K562 (cell line): ENCODE measurements around the gene KDM4C. TPM values are rescaled to one million over a fixed set of nuclear protein-coding genes. Genes with fewer than 3 reads are reported as not detected.

Experiments
- ATAC-seq: fragments of 200-7000 bp; cut with Tn5 transposase; 3 replicates; pipeline ENCODE4 v1.9.1; 2020; ENCODE audit warnings: moderate library complexity
- BruUV-seq: library from RNA; stranded (reverse); fragments of 400-500 nt; replicated peaks from 2 replicates; lab custom pipeline; 2021; lab: Mats Ljungman, UMichigan
- CTCF ChIA-PET: fragments of 300-600 bp; formaldehyde crosslinking; extraction: SDS; loops from one replicate; lab custom pipeline; 2021; ENCODE audit warnings: low intra/inter-chr PET ratio; lab: Yijun Ruan, JAX
- POLR2A ChIA-PET: fragments of 300-600, 350-650 bp; sonication (Branson Sonifier 250); formaldehyde crosslinking; extraction: SDS; loops from one replicate; lab custom pipeline; 2021; ENCODE audit warnings: antibody characterized with exemption, inconsistent platforms; lab: Yijun Ruan, JAX
- DNase-seq, 4 experiments: peaks; one replicate each; pipeline versions ENCODE4 v3.0.0 to v3.0.0-alpha.2; 2011 to 2018; ENCODE audit warnings: low spot score in 3 of 4, mixed read lengths in 3 of 4; ENCODE audit errors: extremely low read depth in 1 of 4
- FAIRE-seq: peaks from 2 replicates; lab custom pipeline; 2011; peaks lifted over from hg19 to GRCh38; lab: Jason Lieb, UNC
- H2AFZ ChIP-seq: 2 replicates; pipeline ENCODE4 v1.6.0; 2011; ENCODE audit warnings: low read depth, low read length, control low read depth, inconsistent platforms
- H3K27ac ChIP-seq: fragments of 200-600 bp; 3 replicates; pipeline ENCODE4 v1.8.0; 2011; ENCODE audit warnings: low read depth, mild to moderate bottlenecking, control low read depth, inconsistent platforms, low read length, moderate library complexity, mixed read lengths; ENCODE audit errors: extremely low read depth
- H3K27me3 ChIP-seq, 2 experiments: fragments of 300-600 bp in 1 of 2; 2 replicates in 1 of 2; 3 replicates in 1 of 2; pipeline versions ENCODE4 v1.6.0 to v1.8.0; 2011; ENCODE audit warnings: inconsistent platforms in 2 of 2, low read length in 2 of 2, mild to moderate bottlenecking in 1 of 2, mixed read lengths in 1 of 2, moderate library complexity in 1 of 2; ENCODE audit not compliant: control insufficient read depth in 2 of 2, insufficient read depth in 2 of 2
- H3K36me3 ChIP-seq: fragments of 300-600 bp; 3 replicates; pipeline ENCODE4 v1.8.0; 2011; ENCODE audit warnings: mild to moderate bottlenecking, low read length, inconsistent platforms; ENCODE audit not compliant: control insufficient read depth, insufficient read depth
- H3K4me1 ChIP-seq, 2 experiments: fragments of 200-600 bp in 1 of 2; replicated peaks in 1 of 2; 2 replicates in 1 of 2; 3 replicates in 1 of 2; pipeline versions ENCODE4 v1.5.1 to v1.8.0; 2011; ENCODE audit warnings: inconsistent platforms in 2 of 2, low read length in 2 of 2, mild to moderate bottlenecking in 1 of 2, mixed read lengths in 1 of 2, moderate library complexity in 1 of 2; ENCODE audit not compliant: control insufficient read depth in 2 of 2, insufficient read depth in 2 of 2
- H3K4me2 ChIP-seq: 2 replicates; pipeline ENCODE4 v1.6.1; 2011; ENCODE audit warnings: low read length, control low read depth, inconsistent platforms, mixed read lengths; ENCODE audit not compliant: insufficient read depth
- H3K4me3 ChIP-seq: fragments of 200-600 bp; sonication (generic), shearing (Covaris generic); 2 replicates; pipeline ENCODE4 v1.5.1; 2016; ENCODE audit warnings: control low read depth, inconsistent platforms
- H3K79me2 ChIP-seq: fragments of 200-600 bp; 3 replicates; pipeline ENCODE4 v1.8.0; 2011; ENCODE audit warnings: low read length, inconsistent platforms; ENCODE audit not compliant: control insufficient read depth, insufficient read depth
- H3K9ac ChIP-seq, 2 experiments: 2 replicates each; pipeline versions ENCODE4 v1.6.0 to v1.6.1; 2011; ENCODE audit warnings: low read depth in 2 of 2, low read length in 2 of 2, control low read depth in 1 of 2, inconsistent platforms in 1 of 2, mild to moderate bottlenecking in 1 of 2, mixed read lengths in 1 of 2; ENCODE audit not compliant: insufficient read depth in 1 of 2
- H3K9me1 ChIP-seq: one replicate; pipeline ENCODE4 v1.6.0; 2011; ENCODE audit warnings: inconsistent platforms, mild to moderate bottlenecking, low read length, moderate library complexity; ENCODE audit not compliant: control insufficient read depth, insufficient read depth
- H3K9me3 ChIP-seq: replicated peaks from 2 replicates; pipeline ENCODE4 v1.5.1; 2011; ENCODE audit warnings: low read depth, low read length, inconsistent platforms; ENCODE audit not compliant: control insufficient read depth, insufficient read depth
- H4K20me1 ChIP-seq: replicated peaks from 2 replicates; pipeline ENCODE4 v1.6.1; 2011; ENCODE audit warnings: low read length, inconsistent platforms, mixed read lengths; ENCODE audit not compliant: control insufficient read depth, insufficient read depth
- ATF4 ChIP-seq: fragments of 450-650 bp; formaldehyde crosslinking; IDR thresholded peaks from 2 replicates; pipeline ENCODE4 v1.4.0; 2022; ENCODE audit warnings: mild to moderate bottlenecking, moderate library complexity
- CBX3 ChIP-seq, 2 experiments: IDR thresholded peaks; 1 replicate in 1 of 2; 2 replicates in 1 of 2; pipeline ENCODE4 v1.6.1; 2012; ENCODE audit warnings: inconsistent platforms in 2 of 2, low read length in 2 of 2, borderline replicate concordance in 1 of 2, control low read depth in 1 of 2
- CC2D1A ChIP-seq: fragments of 450-650 bp; IDR thresholded peaks from 2 replicates; pipeline ENCODE4 v1.6.1; 2017; ENCODE audit warnings: mild to moderate bottlenecking
- ETS2 ChIP-seq: IDR thresholded peaks from 2 replicates; pipeline ENCODE4 v1.6.1; 2016; ENCODE audit warnings: borderline replicate concordance, missing genetic modification characterization, mild to moderate bottlenecking, moderate library complexity, missing compliant biosample characterization; ENCODE audit not compliant: poor library complexity, severe bottlenecking
- FOXJ2 ChIP-seq: fragments of 200-800 bp; sonication (Bioruptor generic); IDR thresholded peaks from 2 replicates; pipeline ENCODE4 v1.6.1; 2016; ENCODE audit warnings: missing genetic modification characterization, missing compliant biosample characterization
- HDAC1 ChIP-seq, 2 experiments: fragments of 450-650 bp; IDR thresholded peaks; 2 replicates each; pipeline ENCODE4 v1.6.1; 2016 to 2017; ENCODE audit warnings: inconsistent platforms in 1 of 2, mild to moderate bottlenecking in 1 of 2, moderate library complexity in 1 of 2
- JUND ChIP-seq, 2 experiments: IDR thresholded peaks; 2 replicates in 1 of 2; 3 replicates in 1 of 2; pipeline ENCODE4 v1.6.1; 2011; ENCODE audit warnings: borderline replicate concordance in 2 of 2, low read depth in 2 of 2, low read length in 2 of 2, improper control_type of control experiment in 1 of 2, missing biosample characterization in 1 of 2, missing genetic modification characterization in 1 of 2, missing genetic modification reagents in 1 of 2
- PHF8 ChIP-seq: fragments of 200-600 bp; sonication (generic); IDR thresholded peaks from 2 replicates; pipeline ENCODE4 v1.6.1; 2012; ENCODE audit warnings: mixed run types, mild to moderate bottlenecking, inconsistent platforms, low read length, moderate library complexity, borderline replicate concordance
- RBBP5 ChIP-seq: fragments of 200-600 bp; sonication (generic); IDR thresholded peaks from 2 replicates; pipeline ENCODE4 v1.6.1; 2012; ENCODE audit warnings: borderline replicate concordance, mild to moderate bottlenecking, low read length, control low read depth, inconsistent platforms; ENCODE audit not compliant: insufficient read depth, poor library complexity, severe bottlenecking
- RHOXF2B ChIP-seq: fragments of 250-450 bp; sonication (Bioruptor Pico); conservative IDR thresholded peaks from 2 replicates; pipeline ENCODE4 v1.5.1; 2021
- ZBTB49 ChIP-seq: sonication (generic); formaldehyde crosslinking; IDR thresholded peaks from 2 replicates; pipeline ENCODE4 v1.8.0; 2022; ENCODE audit warnings: missing genetic modification reagents, mild to moderate bottlenecking, borderline replicate concordance
- ZNF277 ChIP-seq: fragments of 250-450 bp; sonication (Bioruptor Pico); IDR thresholded peaks from 2 replicates; pipeline ENCODE4 v1.8.0; 2022; ENCODE audit warnings: inconsistent platforms, mild to moderate bottlenecking, moderate library complexity, borderline replicate concordance
- ZNF764 ChIP-seq: fragments of 250-450 bp; sonication (Bioruptor Pico); IDR thresholded peaks from 2 replicates; pipeline ENCODE4 v1.4.0; 2020; ENCODE audit warnings: low read depth, mild to moderate bottlenecking, moderate library complexity
- WGBS: fragments of 100-300 bp; shearing (Covaris generic); methylation state at CpG from one replicate; pipeline ENCODE4 v1.1.6; 2016; ENCODE audit warnings: low coverage, mixed read lengths; ENCODE audit not compliant: insufficient coverage; ENCODE audit errors: missing lambda C conversion rate; 5-methylcytosine and 5-hydroxymethylcytosine counted together
- in situ Hi-C: fragments of 300-500 bp; cut with MboI; formaldehyde crosslinking; loops from 4 replicates; pipeline ENCODE4 v1.15.0; 2018; ENCODE audit warnings: inconsistent platforms, mixed read lengths
- intact Hi-C: fragments of 100-400 bp; cut with micrococcal nuclease; formaldehyde crosslinking; loops from 2 replicates; pipeline ENCODE4 v1.14.2; 2022
- polyA plus RNA-seq, 8 experiments: library from polyadenylated mRNA; depleted of rRNA in 4 of 8; stranded (reverse) in 5 of 8; unstranded in 3 of 8; fragments of >200 nt; fragmentation: Nextera tagmentation in 2 of 8; fragmentation: Illumina TruSeq in 1 of 8; extraction: Ambion mirVana in 2 of 8; extraction: Trizol in 1 of 8; gene quantifications; 2 replicates each; pipeline versions ENCODE4 v1.2.1 to v1.2.3, GENCODE V29; 2011 to 2014; ENCODE audit warnings: inconsistent platforms in 1 of 8, missing spikeins in 1 of 8
- total RNA-seq, 7 experiments: library from RNA; depleted of rRNA in 6 of 7; stranded (reverse); fragments of >200 nt in 6 of 7; fragmentation: Illumina TruSeq in 2 of 7; extraction: Trizol in 2 of 7; gene quantifications; 2 replicates each; pipeline versions ENCODE4 v1.2.1 to v1.2.3, GENCODE V29; 2011 to 2021; ENCODE audit warnings: low replicate concordance in 1 of 7

KDM4C gene
- total and polyA plus RNA-seq, 9 of the 15 experiments (the other 6 are each of a cell fraction or from before 2014, with no cell fraction given): 5.4 to 17.0 (median 12.6) TPM

GRCh38 chr9:6787793-6788161 is 30.0 kb downstream of the KDM4C start (continued):
- no peak for TF ChIP-seq HDAC1 (IDR thresholded peaks at IDR 0.05)
- no peak for TF ChIP-seq CC2D1A
- TF ChIP-seq FOXJ2 (tag): no peak
- TF ChIP-seq JUND (IDR thresholded peaks at IDR 0.05; ENCODE audit: borderline replicate concordance, low read depth, low read length): no peak
- TF ChIP-seq JUND (tag; IDR thresholded peaks at IDR 0.05; ENCODE audit: borderline replicate concordance, low read depth, low read length): no peak
- no peak for TF ChIP-seq CBX3 (IDR thresholded peaks at IDR 0.05; ENCODE audit: borderline replicate concordance in 1 of 2, low read length in 2 of 2)

- POLR2A ChIA-PET: interaction anchor here (0.6 kb wide), 1 partner anchor 445 kb away, joined by 3 read pairs; no protein-coding TSS in a partner anchor
- Histone ChIP-seq H3K79me2 (peaks cover 64% of the 10 kb centered on the region), H3K4me3 (no peak overlapping the region), H2AFZ (no peak overlapping the region), H3K27ac (no peak overlapping the region), H3K9me3 (no peaks in the 10 kb centered on the region), H3K27me3 (no peaks in the 10 kb centered on the region), H3K4me1 (peaks cover 0 to 9% of the 10 kb centered on the region in 2 experiments; a peak in 3 of 5 replicates), H4K20me1 (peaks cover 12% of the 10 kb centered on the region), H3K36me3 (no peaks in the 10 kb centered on the region), H3K9ac (no peak overlapping the region), H3K4me2 (no peak overlapping the region), H3K9me1 (no peaks in the 10 kb centered on the region)
- 69% methylated on average over 7 of the region's 8 CpGs for WGBS
- intact Hi-C loops: no loop called here
- DNase-seq (no peak), ATAC-seq (no peak), FAIRE-seq (no peak)
- in situ Hi-C loops: no loop called here
- CTCF ChIA-PET: no interaction called here
- no TSS peak for BruUV-seq
- TF ChIP-seq ZNF277: no peak
- no peak for TF ChIP-seq RBBP5
- no peak for TF ChIP-seq ZNF764 (CRISPR knock-in tag)
- TF ChIP-seq RHOXF2B (CRISPR knock-in tag): no peak
- TF ChIP-seq ATF4 (CRISPR knock-in tag): no peak
- no peak for TF ChIP-seq PHF8
- TF ChIP-seq ETS2 (tag): no peak
- TF ChIP-seq CC2D1A: no peak
- no peak for TF ChIP-seq ZBTB49 (CRISPR knock-in tag)
Measured at GRCh38 chr9:6788162-6789016, 30.6 kb downstream of the KDM4C start.
